Suprapubic skin (tissue), 3 donors: ENCODE data around the gene MYB.

ENCODE experiments used
- CTCF ChIP-seq, 2 donors: fragments of 200-600 bp in 1 of 2; fragments of 450-650 bp in 1 of 2; sonication (generic) in 1 of 2; IDR thresholded peaks; one replicate each; pipeline ENCODE4 v1.5.1; 2016 to 2019; ENCODE audit warnings: antibody characterized with exemption in 2 of 2, mild to moderate bottlenecking in 1 of 2, moderate library complexity in 1 of 2
- EP300 ChIP-seq: sonication (generic); formaldehyde crosslinking; IDR thresholded peaks from one replicate; pipeline ENCODE4 v1.6.1; 2017; ENCODE audit warnings: antibody characterized with exemption
- POLR2A ChIP-seq, 2 donors: fragments of 450-650 bp; IDR thresholded peaks; one replicate each; pipeline ENCODE4 v1.6.1; 2017; ENCODE audit warnings: antibody characterized with exemption in 2 of 2, mild to moderate bottlenecking in 2 of 2, moderate library complexity in 2 of 2

- TF ChIP-seq CTCF (IDR thresholded peaks at IDR 0.05) (no peak), POLR2A (IDR thresholded peaks at IDR 0.05) (no peak), EP300 (no peak)
Measured at GRCh38 chr6:135204951-135205350, 23.8 kb downstream of the MYB start.
